ENCODE measurements around the gene JAK1. TPM values are rescaled to one million over a fixed set of nuclear protein-coding genes. Genes with fewer than 3 reads are reported as not detected.

JAK1 gene
- total RNA-seq, 1 donor from 2014 or later = 106 TPM

DNA sequence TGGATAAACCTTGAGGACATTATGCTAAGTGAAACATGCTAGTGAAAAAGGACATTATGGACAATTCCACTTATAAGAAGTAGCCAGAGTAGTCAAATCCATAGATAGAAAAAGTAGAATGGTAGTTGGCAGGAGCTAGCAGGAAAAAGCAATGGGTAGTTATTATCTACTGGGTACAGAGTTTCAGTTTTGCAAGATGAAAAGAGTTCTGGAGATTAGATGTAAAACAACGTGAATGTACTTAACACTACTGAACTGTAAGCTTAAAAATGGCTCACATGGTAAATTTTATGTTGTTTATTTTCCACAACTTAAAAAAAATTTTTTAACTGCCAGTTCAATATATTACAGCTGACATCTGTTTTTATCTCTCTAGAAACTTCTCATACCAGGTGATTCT is 19.4 kb downstream of the JAK1 start:
- no peak for DNase-seq
- Histone ChIP-seq H3K27me3 (ENCODE audit: low read depth) (no peaks in the 10 kb centered on the region), H3K36me3 (no peaks in the 10 kb centered on the region), H3K9me3 (replicated peaks) (no peaks in the 10 kb centered on the region), H3K27ac (replicated peaks) (no peak overlapping the region), H3K4me3 (no peak overlapping the region), H3K4me1 (peaks cover 84% of the 10 kb centered on the region)
- intact Hi-C loops (cut with micrococcal nuclease) = no loop called here
- TF ChIP-seq, protein P1, sequence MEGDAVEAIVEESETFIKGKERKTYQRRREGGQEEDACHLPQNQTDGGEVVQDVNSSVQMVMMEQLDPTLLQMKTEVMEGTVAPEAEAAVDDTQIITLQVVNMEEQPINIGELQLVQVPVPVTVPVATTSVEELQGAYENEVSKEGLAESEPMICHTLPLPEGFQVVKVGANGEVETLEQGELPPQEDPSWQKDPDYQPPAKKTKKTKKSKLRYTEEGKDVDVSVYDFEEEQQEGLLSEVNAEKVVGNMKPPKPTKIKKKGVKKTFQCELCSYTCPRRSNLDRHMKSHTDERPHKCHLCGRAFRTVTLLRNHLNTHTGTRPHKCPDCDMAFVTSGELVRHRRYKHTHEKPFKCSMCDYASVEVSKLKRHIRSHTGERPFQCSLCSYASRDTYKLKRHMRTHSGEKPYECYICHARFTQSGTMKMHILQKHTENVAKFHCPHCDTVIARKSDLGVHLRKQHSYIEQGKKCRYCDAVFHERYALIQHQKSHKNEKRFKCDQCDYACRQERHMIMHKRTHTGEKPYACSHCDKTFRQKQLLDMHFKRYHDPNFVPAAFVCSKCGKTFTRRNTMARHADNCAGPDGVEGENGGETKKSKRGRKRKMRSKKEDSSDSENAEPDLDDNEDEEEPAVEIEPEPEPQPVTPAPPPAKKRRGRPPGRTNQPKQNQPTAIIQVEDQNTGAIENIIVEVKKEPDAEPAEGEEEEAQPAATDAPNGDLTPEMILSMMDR (IDR thresholded peaks at IDR 0.05; ENCODE audit: borderline replicate concordance) = no peak

DNA sequence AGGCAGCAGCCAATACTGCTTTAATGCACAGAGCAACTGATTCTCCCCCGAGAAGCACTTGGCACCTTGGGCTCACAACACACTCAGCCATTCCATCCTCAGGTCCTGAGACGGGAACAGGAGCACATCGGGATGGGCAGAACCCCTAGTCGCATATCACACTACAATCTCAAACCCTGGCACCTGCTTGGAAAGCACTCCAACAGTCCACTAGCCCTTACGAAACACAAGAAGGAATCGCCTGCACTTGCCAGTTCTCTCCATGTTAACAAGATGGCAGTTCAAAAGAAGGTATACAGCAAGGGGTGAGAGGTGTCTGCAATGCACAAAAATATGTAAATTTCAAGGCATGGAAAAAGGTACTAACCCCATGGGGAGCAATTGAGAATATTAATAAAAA is 21.4 kb downstream of the JAK1 start:
- no peaks in the 10 kb centered on the region for H3K9me3 ChIP-seq (replicated peaks)
- TF ChIP-seq, protein P1 (IDR thresholded peaks at IDR 0.05; ENCODE audit: borderline replicate concordance) = no peak
- H3K4me1 ChIP-seq = peaks cover 87% of the 10 kb centered on the region
- H3K36me3 ChIP-seq = no peaks in the 10 kb centered on the region
- DNase-seq = no peak
- H3K27me3 ChIP-seq (ENCODE audit: low read depth) = no peaks in the 10 kb centered on the region
- no peak overlapping the region for H3K27ac ChIP-seq (replicated peaks)
- intact Hi-C loops (cut with micrococcal nuclease) = no loop called here
- no peak overlapping the region for H3K4me3 ChIP-seq

DNA sequence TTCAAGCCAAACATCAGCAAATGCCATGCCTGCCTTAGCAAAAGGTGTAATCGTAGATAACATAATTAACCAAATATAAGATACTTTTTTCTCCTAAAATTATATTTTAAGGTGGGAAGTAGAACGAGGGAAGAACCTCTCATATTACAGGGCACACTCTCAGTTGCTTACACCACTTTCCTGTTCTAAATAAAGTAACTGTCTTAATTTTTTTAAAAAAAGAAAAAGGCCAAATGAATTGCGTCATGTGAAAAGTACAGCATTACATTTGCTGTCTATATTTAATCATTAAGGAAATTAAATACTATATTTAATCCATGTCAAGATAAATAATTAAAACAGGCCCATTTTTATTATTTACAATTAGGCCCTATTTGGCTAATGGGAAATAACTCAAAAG is 23.7 kb downstream of the JAK1 start:
- TF ChIP-seq, protein P1 (IDR thresholded peaks at IDR 0.05; ENCODE audit: borderline replicate concordance) = no peak
- Histone ChIP-seq H3K27ac (replicated peaks) (no peak overlapping the region), H3K36me3 (no peaks in the 10 kb centered on the region), H3K9me3 (replicated peaks) (no peaks in the 10 kb centered on the region), H3K4me3 (no peak overlapping the region), H3K4me1 (peaks cover 78% of the 10 kb centered on the region), H3K27me3 (ENCODE audit: low read depth) (no peaks in the 10 kb centered on the region)
- intact Hi-C loops (cut with micrococcal nuclease) = no loop called here
- no peak for DNase-seq

DNA sequence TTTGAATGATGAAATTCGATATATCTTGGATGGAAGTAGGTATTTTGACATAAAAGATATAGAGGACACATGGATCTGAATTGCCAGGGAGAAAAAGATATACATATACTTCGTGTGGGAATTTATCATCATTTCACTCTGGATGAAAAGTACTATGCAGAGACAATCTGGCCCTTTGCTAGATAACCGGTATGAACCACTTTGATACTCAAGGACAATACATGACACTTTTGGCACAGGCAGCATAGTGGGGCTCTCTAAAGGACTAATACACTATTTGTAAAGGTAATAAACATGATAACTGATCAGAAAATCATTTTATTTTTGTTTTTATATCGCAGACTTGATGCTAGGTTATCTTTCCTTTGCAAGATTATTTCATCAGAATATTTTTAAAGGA is 24.2 kb downstream of the JAK1 start:
- Histone ChIP-seq H3K36me3 (no peaks in the 10 kb centered on the region), H3K27me3 (ENCODE audit: low read depth) (no peaks in the 10 kb centered on the region), H3K9me3 (replicated peaks) (no peaks in the 10 kb centered on the region), H3K4me1 (peaks cover 75% of the 10 kb centered on the region), H3K27ac (replicated peaks) (no peak overlapping the region), H3K4me3 (no peak overlapping the region)
- DNase-seq = no peak
- TF ChIP-seq, protein P1 (IDR thresholded peaks at IDR 0.05; ENCODE audit: borderline replicate concordance) = no peak
- intact Hi-C loops (cut with micrococcal nuclease) = no loop called here

DNA sequence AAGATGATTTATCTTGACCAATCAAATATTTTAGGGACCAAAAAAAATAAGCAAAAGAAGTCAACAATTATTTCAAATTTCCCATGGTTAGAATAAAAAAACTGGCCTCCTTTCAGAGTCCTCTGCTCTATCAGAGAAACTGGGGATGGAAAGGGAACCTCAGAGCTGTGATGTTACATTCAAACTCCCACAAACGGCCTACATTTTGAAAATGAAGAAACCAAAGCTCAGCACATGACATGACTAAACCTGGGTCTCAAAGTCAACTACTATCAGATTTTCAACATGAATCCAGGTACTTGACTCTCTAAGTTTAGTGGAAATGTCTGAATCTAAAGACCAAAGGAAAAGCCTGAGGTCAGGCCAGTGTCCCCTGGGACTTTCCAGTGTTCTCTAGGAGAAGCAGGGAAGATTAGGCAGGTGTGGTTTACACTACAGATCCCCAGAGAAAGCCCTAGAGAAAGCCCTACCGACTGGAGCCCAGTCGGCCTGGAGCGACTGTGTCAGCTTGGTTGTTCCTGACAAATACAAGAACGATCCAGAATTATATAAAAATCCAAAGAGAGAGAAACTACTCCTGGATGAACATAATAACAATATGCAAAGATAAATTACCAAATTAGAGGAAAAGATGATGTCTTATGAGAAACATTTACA is 24.8 kb downstream of the JAK1 start:
- Histone ChIP-seq H3K27ac (replicated peaks) (no peak overlapping the region), H3K4me1 (peaks cover 76% of the 10 kb centered on the region), H3K27me3 (ENCODE audit: low read depth) (no peaks in the 10 kb centered on the region), H3K9me3 (replicated peaks) (no peaks in the 10 kb centered on the region), H3K4me3 (no peak overlapping the region), H3K36me3 (no peaks in the 10 kb centered on the region)
- TF ChIP-seq, protein P1 (IDR thresholded peaks at IDR 0.05; ENCODE audit: borderline replicate concordance) = no peak
- intact Hi-C loops (cut with micrococcal nuclease) = no loop called here
- no peak for DNase-seq

All from left ventricle myocardium inferior (tissue), 1 donor.